HG03575 (cell line): ENCODE data around the gene OR51B5.
"Not testable (repeated sequence)": the region's sequence is repeated elsewhere in the genome, so short reads cannot be mapped to it uniquely, and the experiment has no call there.

Experiments
- ATAC-seq: cut with Tn5 transposase; IDR thresholded peaks from one replicate; pipeline ENCODE4 v1.9.1; 2021; ENCODE audit not compliant: unreplicated experiment, insufficient number of reproducible peaks, low FRiP score; ENCODE audit errors: extremely low read depth

The OR51B5 gene, protein sequence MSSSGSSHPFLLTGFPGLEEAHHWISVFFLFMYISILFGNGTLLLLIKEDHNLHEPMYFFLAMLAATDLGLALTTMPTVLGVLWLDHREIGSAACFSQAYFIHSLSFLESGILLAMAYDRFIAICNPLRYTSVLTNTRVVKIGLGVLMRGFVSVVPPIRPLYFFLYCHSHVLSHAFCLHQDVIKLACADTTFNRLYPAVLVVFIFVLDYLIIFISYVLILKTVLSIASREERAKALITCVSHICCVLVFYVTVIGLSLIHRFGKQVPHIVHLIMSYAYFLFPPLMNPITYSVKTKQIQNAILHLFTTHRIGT

DNA sequence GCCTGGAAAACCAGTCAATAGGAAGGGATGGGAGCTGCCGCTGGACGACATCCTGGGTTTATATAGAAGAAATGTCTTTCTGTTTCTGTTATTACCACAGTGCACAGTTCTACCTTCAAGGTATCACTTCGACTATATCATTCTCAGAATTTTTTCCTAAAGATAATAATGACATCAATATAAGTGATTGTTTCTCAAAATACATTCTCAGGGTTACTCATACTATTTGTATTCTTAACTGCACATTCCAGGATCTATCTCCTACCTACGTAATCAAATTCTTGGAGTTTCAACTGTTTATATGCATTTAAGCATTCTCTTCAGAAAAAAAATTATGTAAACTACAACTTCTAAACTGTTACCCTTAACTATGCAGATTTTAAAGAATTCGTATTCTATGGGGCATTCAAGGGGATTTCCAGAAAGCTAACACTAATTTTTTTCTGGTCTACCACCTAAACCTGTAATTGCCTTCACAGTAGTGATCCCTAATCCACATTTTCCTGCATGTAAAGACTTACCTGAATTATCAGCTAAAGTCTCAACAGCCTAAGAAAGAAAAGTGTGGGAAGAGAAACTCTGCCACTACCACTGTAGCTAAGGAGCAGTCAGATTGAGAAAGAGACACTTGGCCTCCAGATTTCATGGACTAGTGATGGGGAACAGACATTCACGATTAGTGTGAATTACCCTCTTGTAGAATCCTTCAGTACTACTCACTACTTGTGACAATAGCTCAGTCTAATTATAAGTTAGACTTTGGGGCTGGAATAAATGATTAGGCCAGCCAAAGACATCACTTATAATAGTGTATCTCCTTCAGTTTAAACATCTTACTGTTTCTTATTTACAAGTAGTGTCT lies at the start of gene OR51B5:
OR51B5 (minus strand) TSS at position 51 of the 862 bp plus-strand sequence; CDS start at position 51, 0 bp downstream.
- no peak for ATAC-seq

GRCh38 chr11:5390210-5390609 lies 46.9 kb upstream of the OR51B5 start:
- no peak for ATAC-seq

GRCh38 chr11:5384335-5384734 lies 41.0 kb upstream of the OR51B5 start:
- no peak for ATAC-seq

DNA sequence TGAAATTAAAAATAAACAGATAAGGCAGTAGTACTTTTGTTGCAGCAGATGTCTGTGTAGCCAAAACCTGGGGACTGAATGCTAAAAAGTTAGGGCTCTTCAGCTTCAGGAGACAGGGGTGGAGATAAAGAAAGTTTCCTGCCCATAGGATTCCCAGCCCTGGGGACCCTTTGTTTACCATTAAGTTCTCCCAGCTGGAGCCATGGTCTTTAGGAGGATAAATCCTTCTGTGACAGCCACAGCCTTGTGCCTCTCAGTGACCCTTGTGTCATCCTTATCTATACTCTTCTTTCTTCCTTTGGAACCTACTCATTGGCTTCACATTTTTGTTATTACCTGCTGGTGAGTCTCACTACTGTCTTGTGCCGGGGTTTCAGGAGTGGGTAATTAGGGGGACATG lies 40.3 kb upstream of the OR51B5 start, which contains the start of gene OR51M1:
OR51M1 (plus strand) TSS at position 237 of the 400 bp plus-strand sequence. CDS start 5,587 bp downstream, outside the sequence.
- ATAC-seq, result no peak

- ATAC-seq, result no peak
Observed at GRCh38 chr11:5380740-5381342, 37.5 kb upstream of the OR51B5 start.

DNA sequence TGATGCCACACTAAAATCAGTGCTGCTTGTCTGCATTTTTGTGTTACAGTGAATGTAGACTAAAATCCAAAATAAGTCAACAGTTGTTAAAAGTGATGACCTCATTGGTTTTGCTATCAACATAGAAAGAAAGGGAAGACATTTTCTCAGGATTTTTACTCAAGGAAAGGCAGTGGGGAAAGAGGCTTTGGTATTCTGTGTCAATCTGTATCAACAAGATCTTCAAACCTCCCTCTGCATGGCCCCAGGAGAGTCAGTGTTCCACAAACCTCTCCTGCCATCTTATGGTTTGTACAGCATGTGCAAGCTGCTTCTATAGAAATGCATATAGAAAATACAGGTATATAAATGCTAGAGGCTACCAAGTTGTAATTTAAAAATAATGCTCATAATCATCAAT lies 26.5 kb upstream of the OR51B5 start:
- no peak for ATAC-seq

- no peak for ATAC-seq
Observed at GRCh38 chr11:5368502-5369043, 25.2 kb upstream of the OR51B5 start.

- ATAC-seq, result no peak
Observed at GRCh38 chr11:5367448-5368074, 24.2 kb upstream of the OR51B5 start.

GRCh38 chr11:5366856-5367255 lies 23.5 kb upstream of the OR51B5 start:
- ATAC-seq, result no peak

GRCh38 chr11:5366365-5366764 lies 23.0 kb upstream of the OR51B5 start:
- ATAC-seq, result not testable (repeated sequence)

DNA sequence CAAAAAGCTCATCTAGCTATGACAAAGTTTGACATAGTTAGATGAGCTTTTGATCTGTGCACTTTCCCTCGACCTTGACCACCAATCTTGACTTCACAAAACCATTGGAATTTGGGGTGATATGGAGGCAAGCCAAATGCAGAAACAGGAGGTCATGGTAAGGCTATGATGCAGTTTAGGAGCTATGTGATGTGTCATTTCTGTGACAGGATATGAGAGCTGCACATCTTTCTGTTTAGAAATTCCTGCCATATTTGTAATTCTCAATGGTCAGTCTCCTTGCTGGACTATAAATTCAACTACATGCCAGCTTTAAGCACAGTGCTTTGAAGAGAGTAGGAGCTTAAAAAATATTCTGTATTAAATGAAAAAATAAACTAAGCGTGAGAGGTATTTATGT lies 20.9 kb upstream of the OR51B5 start:
- ATAC-seq, result no peak

DNA sequence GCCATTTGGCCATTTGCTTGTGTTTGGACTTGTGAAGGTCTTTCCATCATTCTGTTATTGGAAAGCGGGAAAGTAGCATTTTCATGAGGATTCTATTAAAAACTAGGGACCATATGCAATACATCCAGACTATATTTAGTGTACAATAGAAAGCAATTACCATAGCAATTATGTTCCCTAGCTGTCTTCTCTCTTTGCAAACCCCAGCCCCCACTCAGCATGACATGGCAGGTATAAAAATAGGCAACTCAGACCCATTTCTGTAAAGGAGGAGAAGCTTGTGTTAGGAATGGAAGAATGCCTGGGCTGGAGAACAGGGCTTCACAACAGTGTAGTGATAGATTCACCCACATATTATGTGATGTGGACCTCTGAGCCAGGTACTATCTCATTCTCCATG lies 20.4 kb upstream of the OR51B5 start:
- no peak for ATAC-seq

DNA sequence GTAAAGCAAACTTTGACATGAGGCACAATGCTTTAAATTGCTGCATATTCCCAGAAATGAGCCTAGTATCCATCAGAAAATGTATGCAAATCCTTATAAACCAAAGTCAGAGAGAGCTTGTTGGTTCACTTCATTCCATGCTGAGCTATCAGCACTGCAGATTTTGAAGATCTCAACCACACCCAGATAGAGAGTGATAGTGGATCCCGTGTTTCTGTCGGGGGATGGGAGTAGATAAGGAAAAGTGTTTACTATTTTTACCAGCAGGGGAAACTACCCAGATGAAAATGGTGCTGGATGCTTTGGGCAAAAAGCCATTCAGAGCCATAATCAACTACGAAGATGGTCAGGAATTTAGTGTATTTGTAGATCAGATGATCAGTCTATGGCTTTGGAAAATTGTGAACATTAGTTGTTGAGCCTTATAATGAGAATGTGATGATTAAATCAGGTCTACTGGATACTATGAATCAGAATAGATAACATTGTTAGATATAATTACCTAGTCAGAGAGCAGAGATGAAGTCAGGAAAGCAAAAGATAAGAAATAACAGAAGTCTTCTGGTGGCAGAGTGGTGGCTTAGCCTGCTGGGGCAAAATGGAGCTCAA lies 18.8 kb upstream of the OR51B5 start:
- no peak for ATAC-seq

GRCh38 chr11:5356031-5356430 lies 12.7 kb upstream of the OR51B5 start:
- ATAC-seq, result not testable (repeated sequence)

- ATAC-seq, result no peak
Observed at GRCh38 chr11:5351208-5351607, 7.9 kb upstream of the OR51B5 start, which contains the start of gene OR51B6. Gene OR51B6, plus strand, starts transcription at chr11:5351508. Its CDS starts 0 bp downstream, at chr11:5351508.

- ATAC-seq, result no peak
Observed at GRCh38 chr11:5349550-5349949, 6.2 kb upstream of the OR51B5 start.

DNA sequence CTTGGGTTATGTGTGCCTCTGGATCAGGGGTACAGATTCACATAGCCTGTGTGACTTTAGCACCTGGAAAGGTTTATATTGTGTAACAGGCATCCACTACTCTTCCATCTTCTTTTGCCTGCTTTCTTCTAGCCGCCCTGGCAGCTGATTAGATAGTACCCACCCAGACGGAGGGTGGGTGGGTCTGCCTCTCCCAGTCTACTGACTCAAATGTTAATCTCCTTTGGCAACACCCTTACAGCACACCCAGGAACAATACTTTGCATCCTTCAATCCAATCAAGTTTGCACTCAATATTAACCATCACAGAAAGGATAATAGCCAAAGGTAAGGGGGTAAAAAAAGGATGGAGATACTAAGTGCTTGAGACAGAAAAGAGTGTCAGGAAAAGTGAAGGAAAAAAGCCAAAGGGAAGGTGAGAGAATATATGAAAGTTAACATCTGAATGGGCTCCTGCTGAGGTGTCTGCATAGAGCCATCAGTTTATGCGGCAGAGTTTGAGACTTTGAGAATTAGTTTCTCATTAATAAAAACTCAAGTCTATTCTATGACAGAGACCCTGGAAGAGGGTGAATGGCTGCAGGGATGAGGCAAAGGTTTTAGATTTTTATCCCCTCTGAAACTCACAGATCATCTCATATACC lies 5.3 kb upstream of the OR51B5 start:
- ATAC-seq, result no peak

DNA sequence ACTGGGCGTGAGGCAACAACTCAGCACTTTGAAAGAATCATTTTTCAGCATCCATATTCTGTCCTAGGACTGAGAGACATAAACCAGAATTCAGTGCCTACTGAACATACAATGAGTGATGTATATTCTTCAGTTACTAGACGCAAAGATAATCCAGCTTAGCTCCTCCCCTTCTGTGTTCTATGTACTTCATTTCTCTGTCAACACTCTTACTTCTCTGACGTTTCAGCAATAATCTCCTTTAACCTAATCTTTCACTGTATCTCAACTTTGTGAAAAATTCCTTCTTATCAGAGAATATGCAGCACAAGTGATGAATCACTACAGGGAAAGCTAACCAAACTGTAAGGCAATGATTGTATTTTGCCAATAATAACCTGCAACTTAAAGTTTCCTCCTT lies 2.5 kb upstream of the OR51B5 start:
- no peak for ATAC-seq
